Muscle layer of colon (tissue), 2 donors: ENCODE results near the gene IFTAP.
"Not testable (repeated sequence)": the region's sequence is repeated elsewhere in the genome, so short reads cannot be mapped to it uniquely, and the experiment has no call there.

Experiments
- H3K27ac ChIP-seq: one replicate; pipeline ENCODE4 v1.7.0; 2013; ENCODE audit warnings: low read depth, mild to moderate bottlenecking, low read length, moderate library complexity
- H3K27me3 ChIP-seq, 2 donors: one replicate each; pipeline ENCODE4 v1.7.0; 2013; ENCODE audit warnings: low read length in 2 of 2, mild to moderate bottlenecking in 2 of 2; ENCODE audit not compliant: insufficient read depth in 2 of 2, control insufficient read depth in 1 of 2
- H3K36me3 ChIP-seq: one replicate; pipeline ENCODE4 v1.7.0; 2013; ENCODE audit warnings: mild to moderate bottlenecking, low read length; ENCODE audit not compliant: insufficient read depth
- H3K4me1 ChIP-seq: one replicate; pipeline ENCODE4 v1.7.0; 2013; ENCODE audit warnings: mild to moderate bottlenecking, low read length; ENCODE audit not compliant: insufficient read depth
- H3K4me3 ChIP-seq, 2 donors: one replicate each; pipeline ENCODE4 v1.7.0; 2013; ENCODE audit warnings: low read length in 2 of 2, low read depth in 1 of 2, mild to moderate bottlenecking in 1 of 2, moderate library complexity in 1 of 2
- H3K9ac ChIP-seq: one replicate; pipeline ENCODE4 v1.7.0; 2013; ENCODE audit warnings: low read length
- H3K9me3 ChIP-seq: one replicate; pipeline ENCODE4 v1.7.0; 2013; ENCODE audit warnings: mild to moderate bottlenecking, low read length
- donor health status: abdominal sarcoma.
- donor health status: Adenocarcinoma of cecum.

IFTAP gene

GRCh38 chr11:36661359-36661758, 67.1 kb downstream of the IFTAP start:
- not testable (repeated sequence) for H3K4me1 ChIP-seq, H3K4me3 ChIP-seq, H3K27me3 ChIP-seq, H3K9ac ChIP-seq, H3K27ac ChIP-seq, H3K9me3 ChIP-seq
- peaks cover 16% of the 10 kb centered on the region for H3K36me3 ChIP-seq

GRCh38 chr11:36672815-36673450, 78.6 kb downstream of the IFTAP start:
- no peaks in the 10 kb centered on the region for H3K27me3 ChIP-seq
- H3K4me1 ChIP-seq = no peaks in the 10 kb centered on the region
- H3K27ac ChIP-seq = no peak overlapping the region
- H3K9me3 ChIP-seq = no peaks in the 10 kb centered on the region
- no peaks in the 10 kb centered on the region for H3K36me3 ChIP-seq
- H3K4me3 ChIP-seq = no peak overlapping the region
- H3K9ac ChIP-seq = no peak overlapping the region

GRCh38 chr11:36679547-36679946, 85.2 kb downstream of the IFTAP start:
- H3K9ac ChIP-seq, H3K4me3 ChIP-seq, H3K4me1 ChIP-seq, H3K27me3 ChIP-seq, H3K36me3 ChIP-seq, H3K27ac ChIP-seq, H3K9me3 ChIP-seq: not testable (repeated sequence)

- Histone ChIP-seq H3K27ac (no peak overlapping the region), H3K9ac (no peak overlapping the region), H3K4me3 (no peak overlapping the region), H3K4me1 (no peaks in the 10 kb centered on the region), H3K27me3 (no peaks in the 10 kb centered on the region), H3K36me3 (no peaks in the 10 kb centered on the region), H3K9me3 (no peaks in the 10 kb centered on the region)
These were observed 89.5 kb downstream of the IFTAP start for GRCh38 chr11:36683818-36684217.

- Histone ChIP-seq H3K4me3 (no peak overlapping the region), H3K36me3 (no peaks in the 10 kb centered on the region), H3K9ac (no peak overlapping the region), H3K9me3 (no peaks in the 10 kb centered on the region), H3K4me1 (no peaks in the 10 kb centered on the region), H3K27me3 (no peaks in the 10 kb centered on the region), H3K27ac (no peak overlapping the region)
These were observed 90.8 kb downstream of the IFTAP start for GRCh38 chr11:36684840-36685801.

- Histone ChIP-seq H3K9me3 (no peaks in the 10 kb centered on the region), H3K27me3 (no peaks in the 10 kb centered on the region), H3K4me3 (no peak overlapping the region), H3K27ac (no peak overlapping the region), H3K36me3 (no peaks in the 10 kb centered on the region), H3K9ac (no peak overlapping the region), H3K4me1 (no peaks in the 10 kb centered on the region)
These were observed 93.8 kb downstream of the IFTAP start for GRCh38 chr11:36688132-36688531.

- H3K9me3 ChIP-seq = no peaks in the 10 kb centered on the region
- no peaks in the 10 kb centered on the region for H3K36me3 ChIP-seq
- no peaks in the 10 kb centered on the region for H3K27me3 ChIP-seq
These were observed 94.4 kb downstream of the IFTAP start for GRCh38 chr11:36688571-36689291.

GRCh38 chr11:36689442-36689841, 95.1 kb downstream of the IFTAP start:
- Histone ChIP-seq H3K4me3 (no peak overlapping the region), H3K36me3 (no peaks in the 10 kb centered on the region), H3K9ac (no peak overlapping the region)

More at GRCh38 chr11:36688571-36689291, 94.4 kb downstream of the IFTAP start:
- H3K4me1 ChIP-seq = no peaks in the 10 kb centered on the region
- no peak overlapping the region for H3K27ac ChIP-seq
- no peak overlapping the region for H3K9ac ChIP-seq
- H3K4me3 ChIP-seq = no peak overlapping the region

GRCh38 chr11:36692704-36693103, 98.4 kb downstream of the IFTAP start:
- Histone ChIP-seq H3K27me3 (no peaks in the 10 kb centered on the region), H3K9ac (no peak overlapping the region), H3K27ac (no peak overlapping the region), H3K4me3 (no peak overlapping the region), H3K36me3 (no peaks in the 10 kb centered on the region), H3K4me1 (no peaks in the 10 kb centered on the region), H3K9me3 (no peaks in the 10 kb centered on the region)

More at GRCh38 chr11:36689442-36689841, 95.1 kb downstream of the IFTAP start:
- H3K9me3 ChIP-seq = no peaks in the 10 kb centered on the region
- no peaks in the 10 kb centered on the region for H3K27me3 ChIP-seq
- H3K27ac ChIP-seq = no peak overlapping the region
- H3K4me1 ChIP-seq = no peaks in the 10 kb centered on the region

GRCh38 chr11:36693139-36693843, 99.0 kb downstream of the IFTAP start:
- Histone ChIP-seq H3K9ac (no peak overlapping the region), H3K4me3 (no peak overlapping the region), H3K4me1 (no peaks in the 10 kb centered on the region), H3K27me3 (no peaks in the 10 kb centered on the region), H3K36me3 (no peaks in the 10 kb centered on the region), H3K9me3 (no peaks in the 10 kb centered on the region), H3K27ac (no peak overlapping the region)

GRCh38 chr11:36695111-36695510, 100.8 kb downstream of the IFTAP start:
- Histone ChIP-seq H3K27me3 (no peaks in the 10 kb centered on the region), H3K4me3 (no peak overlapping the region), H3K4me1 (no peaks in the 10 kb centered on the region), H3K9ac (no peak overlapping the region), H3K36me3 (no peaks in the 10 kb centered on the region), H3K9me3 (no peaks in the 10 kb centered on the region), H3K27ac (no peak overlapping the region)
